GM10847 (cell line): Measurements from ENCODE around the gene CRELD2.

Experiments used
- POLR2A ChIP-seq: IDR thresholded peaks from 2 replicates; pipeline ENCODE4 v1.6.1; 2011; ENCODE audit not compliant: insufficient read length; ENCODE audit errors: extremely low read depth

The CRELD2 gene

DNA sequence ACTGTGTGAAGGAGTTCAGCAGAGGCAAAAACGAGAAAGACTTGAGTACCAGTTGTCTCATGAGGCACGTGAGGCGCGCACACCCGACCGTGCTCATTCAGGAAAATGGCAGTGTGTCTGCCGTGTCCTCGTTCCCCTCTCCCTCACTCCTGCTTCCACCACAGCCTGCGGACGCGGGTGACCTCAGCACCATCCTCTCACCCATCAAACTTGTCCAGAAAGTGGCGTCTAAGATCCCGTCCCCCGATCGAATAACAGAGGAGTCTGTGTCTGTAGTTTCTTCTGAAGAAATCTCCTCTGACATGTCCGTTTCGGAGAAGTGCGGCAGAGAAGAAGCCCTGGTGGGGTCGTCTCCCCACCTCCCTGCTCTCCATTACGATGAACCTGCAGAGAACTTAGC lies 34.4 kb upstream of the CRELD2 start:
- no peak for TF ChIP-seq POLR2A

DNA sequence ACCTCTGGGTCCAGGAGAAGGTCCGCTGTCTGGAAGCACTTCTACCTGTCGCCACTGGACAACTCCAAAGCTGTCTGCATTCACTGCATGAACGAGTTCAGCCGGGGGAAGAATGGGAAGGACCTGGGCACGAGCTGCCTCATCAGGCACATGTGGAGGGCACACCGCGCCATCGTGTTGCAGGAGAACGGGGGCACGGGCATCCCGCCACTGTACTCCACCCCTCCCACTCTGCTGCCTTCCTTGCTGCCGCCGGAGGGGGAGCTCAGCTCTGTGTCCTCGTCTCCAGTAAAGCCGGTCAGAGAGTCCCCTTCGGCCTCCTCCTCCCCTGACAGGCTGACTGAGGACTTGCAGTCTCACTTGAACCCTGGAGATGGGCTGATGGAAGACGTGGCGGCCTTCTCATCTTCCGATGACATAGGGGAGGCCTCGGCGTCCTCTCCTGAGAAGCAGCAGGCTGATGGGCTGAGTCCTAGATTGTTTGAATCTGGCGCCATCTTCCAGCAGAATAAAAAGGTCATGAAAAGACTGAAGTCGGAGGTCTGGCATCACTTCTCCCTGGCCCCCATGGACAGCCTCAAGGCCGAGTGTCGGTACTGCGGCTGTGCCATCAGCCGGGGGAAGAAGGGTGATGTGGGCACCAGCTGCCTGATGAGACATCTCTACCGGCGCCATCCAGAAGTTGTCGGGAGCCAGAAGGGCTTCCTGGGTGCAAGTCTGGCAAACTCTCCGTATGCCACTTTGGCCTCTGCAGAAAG lies 33.8 kb upstream of the CRELD2 start:
- no peak for TF ChIP-seq POLR2A

DNA sequence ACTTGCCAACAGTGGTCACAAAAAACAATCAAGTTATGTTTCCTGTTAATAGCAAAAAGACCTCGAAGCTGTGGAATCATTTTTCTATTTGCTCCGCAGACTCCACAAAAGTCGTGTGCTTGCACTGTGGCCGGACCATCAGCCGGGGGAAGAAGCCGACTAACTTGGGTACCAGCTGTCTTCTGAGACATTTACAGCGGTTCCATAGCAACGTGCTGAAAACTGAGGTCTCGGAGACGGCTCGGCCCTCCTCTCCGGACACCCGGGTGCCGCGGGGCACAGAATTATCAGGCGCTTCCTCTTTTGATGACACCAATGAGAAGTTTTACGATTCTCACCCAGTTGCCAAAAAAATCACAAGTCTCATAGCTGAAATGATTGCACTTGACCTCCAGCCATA lies 33.2 kb upstream of the CRELD2 start:
- TF ChIP-seq POLR2A: no peak

DNA sequence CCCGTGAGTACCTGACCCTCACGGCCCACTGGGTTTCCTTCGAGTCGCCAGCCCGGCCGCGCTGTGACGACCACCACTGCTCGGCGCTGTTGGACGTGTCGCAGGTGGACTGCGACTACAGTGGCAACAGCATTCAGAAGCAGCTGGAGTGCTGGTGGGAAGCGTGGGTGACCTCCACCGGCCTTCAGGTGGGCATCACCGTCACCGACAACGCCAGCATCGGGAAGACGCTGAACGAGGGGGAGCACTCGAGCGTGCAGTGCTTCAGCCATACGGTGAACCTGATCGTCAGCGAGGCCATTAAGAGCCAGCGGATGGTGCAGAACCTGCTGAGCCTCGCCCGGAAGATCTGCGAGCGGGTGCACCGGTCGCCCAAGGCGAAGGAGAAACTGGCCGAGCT lies 32.6 kb upstream of the CRELD2 start:
- no peak for TF ChIP-seq POLR2A

DNA sequence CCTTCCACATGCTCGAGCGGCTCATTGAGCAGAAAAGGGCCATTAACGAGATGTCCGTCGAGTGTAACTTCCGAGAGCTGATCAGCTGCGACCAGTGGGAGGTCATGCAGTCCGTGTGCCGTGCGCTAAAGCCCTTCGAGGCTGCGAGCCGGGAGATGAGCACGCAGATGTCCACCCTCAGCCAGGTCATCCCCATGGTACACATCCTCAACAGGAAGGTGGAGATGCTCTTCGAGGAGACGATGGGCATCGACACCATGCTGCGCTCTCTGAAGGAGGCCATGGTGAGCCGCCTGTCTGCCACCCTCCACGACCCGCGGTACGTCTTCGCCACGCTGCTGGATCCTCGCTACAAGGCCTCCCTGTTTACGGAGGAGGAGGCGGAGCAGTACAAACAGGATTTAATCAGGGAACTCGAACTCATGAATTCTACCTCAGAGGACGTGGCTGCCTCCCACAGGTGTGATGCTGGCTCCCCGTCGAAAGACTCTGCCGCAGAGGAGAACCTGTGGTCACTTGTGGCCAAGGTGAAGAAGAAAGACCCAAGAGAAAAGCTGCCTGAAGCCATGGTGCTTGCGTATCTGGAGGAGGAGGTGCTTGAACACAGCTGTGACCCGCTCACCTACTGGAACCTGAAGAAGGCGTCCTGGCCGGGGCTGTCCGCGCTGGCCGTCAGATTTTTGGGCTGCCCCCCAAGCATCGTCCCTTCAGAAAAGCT lies 31.9 kb upstream of the CRELD2 start:
- TF ChIP-seq POLR2A: no peak

DNA sequence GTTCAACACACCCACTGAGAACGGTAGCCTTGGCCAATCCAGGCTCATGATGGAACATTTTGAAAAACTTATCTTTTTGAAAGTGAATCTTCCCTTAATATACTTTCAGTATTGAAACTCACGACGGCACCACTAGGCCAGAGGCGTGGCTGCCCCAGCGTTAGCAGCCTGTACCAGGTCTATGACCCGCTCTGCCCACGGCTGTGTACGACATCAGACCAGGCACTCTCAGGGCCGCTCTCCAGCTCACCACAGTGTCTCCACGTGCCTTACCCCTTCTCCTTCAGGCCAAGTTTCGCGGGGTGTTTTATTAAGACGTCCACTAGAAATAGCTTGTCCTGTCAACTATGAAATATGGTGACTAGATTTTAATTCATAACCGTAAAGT lies 31.4 kb upstream of the CRELD2 start:
- no peak for TF ChIP-seq POLR2A

DNA sequence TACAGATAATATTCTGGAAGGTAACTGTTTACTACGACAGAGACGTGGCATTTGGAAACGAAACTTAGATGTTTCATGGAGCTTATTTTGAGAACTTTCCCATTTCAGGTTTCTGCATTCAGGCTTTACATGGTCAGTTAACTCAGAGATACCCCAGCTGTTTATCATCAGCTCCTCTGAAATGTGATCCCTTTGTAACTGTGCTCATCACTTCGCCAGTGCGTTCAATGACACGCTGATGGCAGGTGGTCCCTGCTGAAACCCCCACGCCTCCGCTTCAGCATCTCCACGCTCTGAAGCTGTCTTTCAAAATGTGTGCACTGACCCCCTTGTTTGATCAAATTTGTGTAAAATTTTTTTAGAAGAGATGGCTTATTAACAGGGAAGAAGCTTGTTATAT lies 30.7 kb upstream of the CRELD2 start:
- no peak for TF ChIP-seq POLR2A

DNA sequence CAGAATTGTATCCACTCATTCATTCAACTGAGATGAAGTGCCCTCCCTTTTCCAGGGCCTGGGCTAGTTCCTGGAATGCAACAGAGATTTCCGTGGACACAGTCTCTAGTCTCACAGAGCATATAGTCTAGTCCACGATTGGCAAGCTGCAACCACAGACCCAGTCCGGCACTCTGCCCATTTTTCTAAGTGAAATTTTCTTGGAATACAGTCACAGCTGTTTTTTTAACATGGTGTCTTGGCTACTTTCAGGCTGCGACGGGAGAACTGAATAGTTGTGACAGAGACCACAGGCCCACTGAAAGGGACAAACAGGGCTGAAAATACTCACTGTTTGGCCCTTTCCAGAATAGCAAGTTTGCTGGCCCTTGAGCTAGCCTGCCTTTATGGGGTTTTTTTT lies 29.4 kb upstream of the CRELD2 start:
- no peak for TF ChIP-seq POLR2A

DNA sequence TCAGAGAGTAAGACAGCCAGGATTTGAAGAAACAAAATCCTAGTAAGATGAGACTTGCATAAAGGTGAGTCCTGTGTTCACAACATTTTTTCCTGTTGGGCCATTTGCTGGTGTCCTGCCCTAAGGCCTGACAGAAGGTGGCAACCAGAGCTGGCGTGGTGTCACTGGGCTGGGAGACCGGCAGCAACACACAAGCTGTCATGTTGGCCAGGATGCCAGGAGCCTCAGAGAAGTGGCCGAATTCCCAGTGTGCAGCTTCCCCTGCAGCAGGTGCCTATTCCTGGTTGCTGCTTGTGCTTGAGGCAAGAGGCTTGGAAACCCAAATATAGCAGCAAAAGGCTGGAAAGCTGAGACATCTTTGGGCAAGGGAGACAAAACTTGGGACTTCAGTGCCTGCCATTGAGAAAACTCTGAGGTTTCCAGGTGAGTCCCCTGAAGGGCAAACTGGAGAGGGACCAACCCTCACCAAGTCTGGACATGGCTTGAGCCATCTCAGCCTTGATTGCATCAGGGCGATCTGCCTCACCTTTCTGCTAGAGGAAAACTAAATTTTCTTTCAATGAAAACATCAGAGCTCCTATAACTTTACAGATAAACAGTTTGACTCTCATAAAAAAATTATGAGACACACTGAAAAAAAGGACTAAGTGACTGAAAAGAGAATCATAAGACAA lies 26.1 kb upstream of the CRELD2 start:
- no peak for TF ChIP-seq POLR2A

DNA sequence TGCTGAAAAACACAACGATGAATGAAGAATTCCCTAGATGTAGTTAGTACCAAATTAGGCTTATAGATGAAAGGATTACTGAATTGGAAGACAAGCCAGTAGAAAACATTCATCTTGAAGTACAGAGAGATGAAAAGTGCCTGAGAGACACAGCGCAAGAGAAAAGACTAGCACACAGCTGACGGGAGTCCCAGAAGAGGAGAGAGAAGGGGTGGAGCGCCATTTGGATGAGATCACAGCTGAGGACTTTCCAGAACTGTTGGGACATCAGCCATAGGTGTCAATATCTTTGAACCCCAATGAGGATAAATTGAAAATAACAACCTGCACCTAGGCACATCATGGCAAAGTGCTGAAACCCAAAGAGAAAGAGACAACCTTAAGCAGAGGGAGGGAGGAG lies 25.4 kb upstream of the CRELD2 start:
- no peak for TF ChIP-seq POLR2A

DNA sequence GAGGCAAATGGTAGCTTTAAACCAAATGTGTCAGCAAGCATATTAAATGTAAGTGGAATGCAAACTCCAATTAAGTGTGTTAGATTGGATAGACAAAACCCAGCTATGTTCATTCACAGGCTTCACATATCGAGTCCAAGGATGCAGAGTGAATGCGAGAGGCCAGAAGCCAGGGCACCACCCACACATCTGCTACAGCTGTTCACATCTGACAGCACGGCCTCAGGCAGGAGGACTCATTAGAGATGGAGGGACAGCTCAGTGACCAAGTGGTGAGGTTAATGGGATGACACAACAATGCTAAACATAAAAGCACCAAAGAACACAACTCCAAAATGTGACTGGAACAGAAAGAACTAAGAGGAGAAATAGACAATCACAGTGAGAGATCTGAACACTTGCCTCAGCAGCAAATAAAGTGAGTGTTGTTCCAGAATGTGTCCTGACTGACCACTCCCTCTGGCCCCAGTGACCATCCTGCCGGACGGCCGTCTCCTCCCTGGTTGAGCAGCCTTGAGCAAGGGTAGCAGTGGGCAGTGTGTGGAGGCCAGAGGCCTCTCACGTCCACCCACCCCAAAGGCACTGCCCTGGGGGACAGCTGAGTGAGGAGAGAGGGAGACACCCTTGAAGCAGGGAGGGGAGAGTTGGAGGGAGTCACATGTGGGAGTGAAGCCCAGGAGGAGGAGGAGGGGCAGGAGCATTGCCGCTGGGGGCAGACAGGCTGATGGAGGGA lies 23.9 kb upstream of the CRELD2 start:
- TF ChIP-seq POLR2A: no peak

DNA sequence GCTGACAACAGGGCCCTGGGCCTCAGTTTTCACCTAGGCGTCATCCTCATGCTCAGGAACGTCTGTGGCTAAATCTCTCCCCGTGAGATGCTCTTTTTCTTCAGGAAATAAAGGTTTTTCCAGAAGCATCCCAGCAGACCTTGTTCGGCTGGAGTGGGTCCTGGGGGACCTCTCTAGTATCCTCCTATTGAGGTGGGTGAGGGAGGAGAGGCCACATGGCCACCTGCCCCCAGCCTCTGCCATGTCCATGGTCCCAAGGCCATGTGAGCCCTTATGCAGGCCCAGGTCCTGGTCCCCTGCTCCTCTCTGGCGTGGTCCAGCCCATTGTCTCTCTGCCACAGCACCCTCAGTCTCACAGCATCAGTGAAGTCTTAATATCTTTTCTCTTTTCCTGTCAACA lies 22.2 kb upstream of the CRELD2 start:
- TF ChIP-seq POLR2A: no peak

DNA sequence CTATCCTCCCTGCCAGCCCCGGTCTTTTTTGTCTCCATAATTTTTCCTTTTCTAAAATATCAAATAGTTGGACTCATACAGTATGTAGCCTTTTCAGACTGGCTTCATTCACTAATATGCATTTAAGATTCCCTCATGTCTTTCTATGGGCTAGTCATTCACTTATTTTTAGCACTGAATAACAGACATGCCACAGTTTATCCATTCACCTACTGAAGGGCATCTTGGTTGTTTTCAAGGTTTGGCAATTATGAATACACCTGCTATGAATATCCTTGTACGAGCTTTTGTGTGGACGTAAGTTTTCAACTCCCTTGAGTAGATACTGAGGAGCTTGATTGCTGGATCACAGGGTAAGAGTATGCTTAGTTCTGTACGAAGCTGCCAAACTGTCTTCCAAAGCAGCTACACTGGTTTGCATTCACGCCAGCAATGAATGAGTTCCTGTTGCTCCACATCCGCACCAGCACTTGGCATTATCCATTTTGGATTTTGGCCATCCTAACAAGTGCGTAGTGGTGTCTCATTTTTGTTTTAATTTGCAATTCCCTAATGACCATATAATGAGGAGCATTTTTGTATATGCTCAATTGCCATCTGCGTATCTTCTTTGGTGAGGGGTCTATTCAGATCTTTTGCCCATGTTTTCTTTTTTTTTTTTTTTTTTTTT lies 21.3 kb upstream of the CRELD2 start:
- no peak for TF ChIP-seq POLR2A

DNA sequence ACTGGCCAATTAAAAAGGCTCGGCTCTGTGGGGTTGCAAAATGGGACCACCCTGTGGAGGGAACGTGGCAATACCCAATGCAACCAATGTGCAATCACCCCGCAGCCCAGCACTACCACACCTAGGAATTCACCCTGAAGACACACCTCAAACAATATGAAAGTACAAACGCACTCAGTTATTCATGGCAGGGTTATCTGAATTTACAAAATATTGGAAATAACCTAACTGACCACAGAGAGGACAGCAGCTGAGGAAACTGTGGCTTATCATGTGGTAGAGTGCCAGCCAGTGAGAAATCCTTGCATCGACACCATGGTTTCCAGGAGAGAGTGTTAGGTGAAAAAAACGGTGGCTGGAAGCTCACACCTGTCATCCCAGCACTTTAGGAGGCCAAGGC lies 18.9 kb upstream of the CRELD2 start:
- TF ChIP-seq POLR2A: no peak

DNA sequence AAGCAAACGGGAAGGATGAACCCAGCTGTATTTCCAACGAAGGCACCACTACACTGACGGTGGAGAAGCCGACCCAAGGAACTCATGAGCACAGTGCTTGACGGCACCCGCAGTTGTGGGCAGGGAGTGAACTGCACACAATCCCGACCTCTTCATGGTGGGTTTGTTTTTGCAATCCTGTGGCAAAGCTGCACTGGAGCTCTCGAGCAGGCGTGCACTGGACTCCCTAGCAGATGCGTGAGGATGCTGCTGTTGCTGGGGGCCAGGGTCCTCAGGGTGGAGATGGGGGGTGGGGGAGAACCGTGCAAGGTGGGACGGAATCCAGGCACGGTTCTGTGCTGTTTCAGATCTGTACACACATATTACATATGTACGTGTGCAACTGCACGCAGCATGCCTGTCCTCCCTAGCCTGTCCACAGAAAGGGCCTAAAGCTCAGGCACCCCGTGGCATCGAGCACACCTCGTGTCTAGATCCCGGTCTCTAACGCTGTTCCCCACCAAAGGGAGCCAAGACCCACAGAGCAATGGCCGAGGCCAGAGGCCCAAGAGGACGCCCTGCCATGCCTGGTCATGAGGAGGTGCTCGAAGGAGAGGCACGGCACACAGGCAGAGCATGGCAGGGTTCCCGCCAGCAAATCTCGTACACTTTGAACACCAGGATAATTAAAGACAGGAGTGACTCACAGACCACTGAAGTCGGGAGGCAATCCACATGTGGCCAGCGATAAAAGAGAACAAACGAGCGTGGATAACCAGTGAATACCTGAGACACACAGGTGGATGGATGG lies 17.8 kb upstream of the CRELD2 start:
- TF ChIP-seq POLR2A: no peak

DNA sequence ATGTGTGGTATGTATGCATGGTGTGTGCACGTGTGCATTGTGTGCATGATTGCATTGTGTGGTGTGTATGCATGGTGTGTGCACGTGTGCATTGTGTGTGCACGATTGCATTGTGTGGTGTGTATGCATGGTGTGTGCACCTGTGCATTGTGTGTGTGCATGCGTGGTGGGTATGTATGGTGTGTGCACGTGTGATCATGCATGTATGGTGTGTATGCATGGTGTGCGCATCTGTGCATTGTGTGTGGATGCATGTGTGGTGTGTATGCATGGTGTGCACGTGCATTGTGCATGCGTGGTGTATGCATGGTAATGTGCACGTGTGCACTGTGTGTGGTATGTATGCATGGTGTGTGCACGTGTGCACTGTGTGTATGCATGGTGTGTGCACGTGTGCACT lies 17.0 kb upstream of the CRELD2 start:
- no peak for TF ChIP-seq POLR2A
